ENCODE data around the gene KANK2. TPM values are rescaled to one million over a fixed set of nuclear protein-coding genes. Genes with fewer than 3 reads are reported as not detected.

Gene KANK2
- total RNA-seq, 1 donor from 2014 or later, result 78.3 TPM

DNA sequence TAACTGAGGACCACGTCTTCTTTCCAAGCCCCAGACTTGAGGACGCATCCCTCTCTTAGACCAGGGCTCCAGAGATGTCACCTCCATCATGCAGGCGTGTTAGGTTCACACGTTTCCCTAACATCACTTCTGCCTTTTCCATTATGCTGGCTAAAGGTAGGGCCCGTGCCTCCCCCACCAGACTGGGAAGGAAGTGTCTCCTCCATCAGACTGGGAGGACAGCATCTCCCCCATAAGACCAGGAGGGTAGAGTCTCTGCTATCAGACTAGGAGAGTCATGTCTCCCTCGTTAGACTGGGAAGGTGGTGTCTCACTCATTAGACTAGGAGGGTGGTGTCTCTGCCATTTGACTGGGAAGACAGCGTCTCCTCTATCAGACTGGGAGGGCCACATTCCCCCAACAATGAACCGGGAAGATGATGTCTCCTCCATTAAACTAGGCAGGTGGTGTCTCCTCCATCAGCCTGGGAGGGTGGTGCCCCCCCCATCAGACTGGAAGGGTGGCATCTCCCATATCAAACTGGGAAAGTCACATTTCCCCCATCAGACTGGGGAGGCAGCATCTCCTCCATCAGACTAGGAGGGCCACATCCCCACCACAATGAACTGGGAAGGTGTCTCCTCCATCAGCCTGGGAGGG, 23.7 kb downstream of the KANK2 start:
- DNase-seq (ENCODE audit: low read depth), result no peak
- TF ChIP-seq, protein P1, sequence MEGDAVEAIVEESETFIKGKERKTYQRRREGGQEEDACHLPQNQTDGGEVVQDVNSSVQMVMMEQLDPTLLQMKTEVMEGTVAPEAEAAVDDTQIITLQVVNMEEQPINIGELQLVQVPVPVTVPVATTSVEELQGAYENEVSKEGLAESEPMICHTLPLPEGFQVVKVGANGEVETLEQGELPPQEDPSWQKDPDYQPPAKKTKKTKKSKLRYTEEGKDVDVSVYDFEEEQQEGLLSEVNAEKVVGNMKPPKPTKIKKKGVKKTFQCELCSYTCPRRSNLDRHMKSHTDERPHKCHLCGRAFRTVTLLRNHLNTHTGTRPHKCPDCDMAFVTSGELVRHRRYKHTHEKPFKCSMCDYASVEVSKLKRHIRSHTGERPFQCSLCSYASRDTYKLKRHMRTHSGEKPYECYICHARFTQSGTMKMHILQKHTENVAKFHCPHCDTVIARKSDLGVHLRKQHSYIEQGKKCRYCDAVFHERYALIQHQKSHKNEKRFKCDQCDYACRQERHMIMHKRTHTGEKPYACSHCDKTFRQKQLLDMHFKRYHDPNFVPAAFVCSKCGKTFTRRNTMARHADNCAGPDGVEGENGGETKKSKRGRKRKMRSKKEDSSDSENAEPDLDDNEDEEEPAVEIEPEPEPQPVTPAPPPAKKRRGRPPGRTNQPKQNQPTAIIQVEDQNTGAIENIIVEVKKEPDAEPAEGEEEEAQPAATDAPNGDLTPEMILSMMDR (conservative IDR thresholded peaks at IDR 0.05; ENCODE audit: low read depth, low read length), result no peak
- no peak overlapping the region for H3K4me3 ChIP-seq (ENCODE audit: low read depth, low read length)

DNA sequence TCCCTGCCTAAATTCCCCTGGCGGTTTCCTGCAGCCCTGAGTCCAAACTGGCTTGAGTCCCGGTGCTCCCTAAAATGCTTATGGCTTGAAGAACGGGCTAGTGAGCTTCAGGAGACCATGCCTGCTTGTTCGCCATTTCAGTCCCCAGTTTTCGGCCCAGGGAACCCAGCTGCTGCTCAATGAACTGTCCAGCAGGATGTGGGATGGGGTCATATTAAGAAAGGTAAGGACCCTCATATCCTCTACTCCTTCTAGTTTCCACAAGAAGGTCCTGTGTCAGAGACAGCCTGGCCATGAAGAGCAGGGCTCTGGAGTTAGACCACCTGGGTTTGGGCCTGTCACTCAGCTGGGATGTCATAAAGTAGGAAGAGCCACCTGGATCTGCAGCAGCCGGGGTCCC, 24.8 kb downstream of the KANK2 start:
- TF ChIP-seq, protein P1 (conservative IDR thresholded peaks at IDR 0.05; ENCODE audit: low read depth, low read length), result no peak
- H3K4me3 ChIP-seq (ENCODE audit: low read depth, low read length), result no peak overlapping the region
- no peak for DNase-seq (ENCODE audit: low read depth)

DNA sequence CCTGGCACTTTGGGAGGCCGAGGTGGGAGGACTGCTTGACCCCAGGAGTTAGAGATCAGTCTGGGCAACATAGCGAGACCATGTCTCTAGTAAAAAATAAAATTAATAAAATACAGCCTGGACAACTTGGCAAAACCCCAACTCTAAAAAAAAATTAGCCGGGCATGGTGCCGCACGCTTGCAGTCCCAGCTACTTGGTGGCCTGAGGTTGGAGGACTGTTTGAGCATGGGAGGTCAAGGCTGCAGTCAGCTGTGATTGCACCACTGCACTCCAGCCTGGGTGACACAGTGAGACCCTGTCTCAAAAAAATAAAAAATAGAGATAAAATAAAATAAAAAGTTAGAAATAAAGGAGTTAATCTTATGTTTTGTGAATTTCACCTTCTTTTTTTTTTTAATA, 26.2 kb downstream of the KANK2 start:
- DNase-seq (ENCODE audit: low read depth), result no peak
- TF ChIP-seq, protein P1 (conservative IDR thresholded peaks at IDR 0.05; ENCODE audit: low read depth, low read length), result no peak

DNA sequence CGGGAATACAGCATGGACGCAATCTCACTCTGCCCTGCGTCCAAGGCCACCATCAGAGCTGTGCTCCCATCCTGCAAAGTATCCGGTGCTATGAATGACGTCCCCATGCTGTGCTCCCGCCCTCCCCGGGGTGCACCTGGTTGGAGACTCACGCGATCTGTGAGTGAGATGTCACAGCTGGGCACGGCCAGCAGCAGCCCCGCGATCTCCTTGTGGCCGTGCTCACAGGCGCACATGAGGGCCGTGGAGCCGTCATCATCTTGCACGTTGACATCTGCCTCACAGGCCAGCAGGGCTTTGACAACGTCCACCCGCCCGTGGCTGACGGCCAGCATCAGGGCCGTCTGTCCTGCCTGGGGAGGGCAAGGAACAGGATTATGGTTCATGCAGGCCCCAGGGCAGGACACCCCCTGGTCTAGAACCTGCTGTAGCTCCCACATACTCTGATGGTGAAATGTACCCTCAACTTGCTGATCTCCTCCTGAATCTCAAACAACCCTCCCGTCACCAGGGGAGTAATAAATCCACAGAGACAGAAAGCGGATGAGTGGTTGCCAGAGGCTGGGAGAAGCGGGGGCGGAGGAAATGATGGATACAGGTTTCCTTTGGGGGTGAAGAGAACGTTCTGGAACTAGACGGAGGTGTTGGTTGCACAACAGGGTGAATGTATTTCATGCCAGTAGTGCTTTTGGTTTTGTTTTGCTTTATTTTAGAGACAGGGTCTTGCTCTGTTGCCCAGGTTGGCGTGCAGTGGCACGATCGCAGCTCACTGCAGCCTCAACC, 27.3 kb downstream of the KANK2 start:
- no peak overlapping the region for H3K4me3 ChIP-seq (ENCODE audit: low read depth, low read length)
- DNase-seq (ENCODE audit: low read depth), result no peak
- TF ChIP-seq, protein P1 (conservative IDR thresholded peaks at IDR 0.05; ENCODE audit: low read depth, low read length), result no peak

More for the DNA sequence above, 26.2 kb downstream of the KANK2 start:
- no peak overlapping the region for H3K4me3 ChIP-seq (ENCODE audit: low read depth, low read length)

DNA sequence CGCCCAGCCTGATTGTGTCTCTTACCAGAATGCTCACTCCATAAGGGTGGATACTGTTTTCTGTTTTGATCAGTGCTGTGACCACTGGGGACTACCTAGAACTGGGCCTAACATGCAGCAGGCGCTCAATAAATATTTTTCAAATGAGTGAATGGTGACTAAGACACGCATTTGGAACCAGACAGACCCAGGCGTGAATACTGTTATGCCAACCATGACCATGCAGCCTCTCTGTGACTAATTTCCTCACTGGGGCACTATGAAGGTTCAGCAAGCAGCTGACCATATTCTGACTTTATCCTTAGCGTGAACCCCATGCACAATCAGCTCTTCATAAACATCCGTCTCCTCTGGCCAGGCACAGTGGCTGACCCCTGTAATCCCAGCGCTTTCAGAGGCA, 28.8 kb downstream of the KANK2 start:
- no peak overlapping the region for H3K4me3 ChIP-seq (ENCODE audit: low read depth, low read length)
- DNase-seq (ENCODE audit: low read depth), result peak; percentile 94
- TF ChIP-seq, protein P1 (conservative IDR thresholded peaks at IDR 0.05; ENCODE audit: low read depth, low read length), result no peak

DNA sequence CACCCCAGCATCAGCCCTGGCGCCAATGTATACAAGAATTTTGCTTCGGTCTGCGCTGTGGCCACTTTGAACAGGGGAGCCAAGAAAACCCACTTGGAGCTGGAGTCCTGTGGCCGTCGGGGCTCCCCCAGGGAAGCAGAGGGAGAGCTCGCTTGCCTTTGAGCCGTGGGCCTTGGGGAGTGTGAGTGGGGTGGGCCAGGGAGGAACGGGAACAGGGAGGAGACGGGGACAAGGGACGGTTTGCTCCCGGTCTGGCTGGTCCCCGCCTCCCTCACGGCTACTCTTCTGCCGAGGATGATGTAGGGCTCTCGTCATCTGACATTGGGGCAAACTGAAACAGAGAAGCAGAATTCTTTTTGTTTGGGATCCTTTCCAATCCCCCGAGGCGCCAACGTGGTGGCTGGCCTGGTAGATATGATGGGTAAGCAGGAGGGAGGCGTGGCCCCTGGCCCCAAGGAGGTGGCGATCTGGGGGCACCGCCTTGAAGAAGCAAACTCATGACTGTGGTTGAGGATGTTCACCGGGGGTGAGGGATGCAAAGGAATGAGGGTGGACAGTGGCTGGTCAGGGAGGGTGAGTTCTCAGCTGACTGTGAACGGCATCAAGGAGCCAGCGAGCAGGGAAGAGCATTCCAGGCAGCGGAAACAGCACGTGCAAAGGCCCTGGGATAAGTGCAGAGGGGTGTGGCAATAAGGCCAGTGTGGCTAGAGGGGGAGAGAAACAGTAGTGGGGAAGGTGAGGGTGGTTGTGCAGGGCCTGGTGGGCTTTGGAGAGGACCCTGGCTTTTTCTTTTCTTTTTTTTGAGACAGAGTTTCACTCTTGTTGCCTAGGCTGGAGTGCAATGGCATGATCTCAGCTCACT, 30.8 kb downstream of the KANK2 start:
- TF ChIP-seq, protein P1 (conservative IDR thresholded peaks at IDR 0.05; ENCODE audit: low read depth, low read length), result no peak
- no peak overlapping the region for H3K4me3 ChIP-seq (ENCODE audit: low read depth, low read length)
- no peak for DNase-seq (ENCODE audit: low read depth)

Measured in epithelial cell of proximal tubule (primary cell).